ENCODE data around the gene CADM2.

Gene CADM2

DNA sequence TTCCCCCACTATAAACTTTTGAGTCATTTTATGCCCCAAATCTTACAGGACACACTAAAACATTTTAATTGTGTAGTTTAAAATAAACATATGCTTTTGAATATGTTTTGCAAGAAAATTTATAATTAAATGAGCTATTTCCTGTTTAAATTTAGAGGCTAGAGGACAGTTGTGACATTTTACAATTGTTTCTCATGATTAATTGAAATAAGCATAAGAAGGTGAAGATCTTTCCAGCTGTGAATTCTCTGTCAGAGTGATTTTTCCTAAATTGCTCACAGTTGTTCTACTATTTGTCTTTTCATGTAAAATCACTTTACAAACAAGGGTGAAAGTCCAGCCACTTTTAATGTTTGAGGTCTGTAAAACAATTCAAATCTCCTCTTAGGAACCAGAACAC is 892.3 kb downstream of the CADM2 start:
- Histone ChIP-seq H3K36me3 (ENCODE audit: control insufficient read depth, insufficient read depth, low read length) (no peaks in the 10 kb centered on the region), H3K9ac (ENCODE audit: low read length) (no peak overlapping the region), H3K27ac (ENCODE audit: low read depth, low read length) (no peak overlapping the region), H3K4me3 (ENCODE audit: low read length) (no peak overlapping the region), H3K4me1 (ENCODE audit: control insufficient read depth, insufficient read depth, low read length) (no peaks in the 10 kb centered on the region), H3K27me3 (ENCODE audit: control insufficient read depth, insufficient read depth, low read length) (no peaks in the 10 kb centered on the region)

DNA sequence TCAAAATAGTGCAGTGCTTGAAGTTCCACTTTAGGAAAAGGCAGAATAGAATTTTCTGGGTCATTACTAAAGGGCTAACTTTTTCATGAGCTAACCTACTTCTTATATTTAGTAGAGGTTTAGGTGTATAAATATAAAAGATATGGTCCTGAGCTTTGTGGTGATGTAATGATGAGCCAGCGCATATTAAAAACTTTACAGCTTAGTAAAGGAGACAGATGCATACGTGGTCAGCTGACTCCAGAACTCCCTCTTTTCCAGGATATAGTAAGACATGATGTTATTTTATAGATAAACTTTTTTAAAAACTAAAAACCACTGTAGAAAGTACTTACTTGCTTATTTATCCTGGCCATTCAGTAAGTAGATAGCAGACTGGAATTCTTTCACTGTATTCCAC is 895.0 kb downstream of the CADM2 start:
- Histone ChIP-seq H3K4me3 (ENCODE audit: low read length) (no peak overlapping the region), H3K9ac (ENCODE audit: low read length) (no peak overlapping the region), H3K27ac (ENCODE audit: low read depth, low read length) (no peak overlapping the region), H3K4me1 (ENCODE audit: control insufficient read depth, insufficient read depth, low read length) (no peaks in the 10 kb centered on the region), H3K27me3 (ENCODE audit: control insufficient read depth, insufficient read depth, low read length) (no peaks in the 10 kb centered on the region), H3K36me3 (ENCODE audit: control insufficient read depth, insufficient read depth, low read length) (no peaks in the 10 kb centered on the region)

DNA sequence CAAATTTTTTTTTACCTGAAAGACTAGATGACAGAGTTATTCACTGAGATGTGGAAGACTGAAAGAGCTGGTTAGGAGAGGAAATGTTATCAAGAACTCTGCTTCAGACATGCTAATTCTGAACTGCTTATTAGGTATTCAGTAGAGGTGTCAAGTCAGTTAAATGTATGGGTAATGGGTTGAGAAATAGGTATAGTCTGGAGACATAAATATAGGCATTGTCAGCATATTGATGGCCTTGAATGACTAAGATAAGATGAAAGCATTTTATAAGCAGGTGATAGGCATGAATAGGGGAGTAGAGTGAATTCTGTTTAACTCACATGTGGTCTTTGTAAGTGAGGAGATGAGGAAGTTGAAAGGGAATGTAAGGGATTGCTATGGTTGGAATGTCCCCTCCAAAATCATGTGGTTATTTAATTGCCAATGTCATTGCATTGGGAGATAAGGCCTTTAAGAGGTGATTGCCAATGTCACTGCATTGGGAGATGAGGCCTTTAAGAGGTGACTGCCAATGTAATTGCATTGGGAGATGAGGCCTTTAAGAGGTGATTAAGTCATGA is 904.2 kb downstream of the CADM2 start:
- no peaks in the 10 kb centered on the region for H3K4me1 ChIP-seq (ENCODE audit: control insufficient read depth, insufficient read depth, low read length)
- H3K36me3 ChIP-seq (ENCODE audit: control insufficient read depth, insufficient read depth, low read length) = no peaks in the 10 kb centered on the region
- no peaks in the 10 kb centered on the region for H3K27me3 ChIP-seq (ENCODE audit: control insufficient read depth, insufficient read depth, low read length)
- no peak overlapping the region for H3K4me3 ChIP-seq (ENCODE audit: low read length)
- no peak overlapping the region for H3K9ac ChIP-seq (ENCODE audit: low read length)
- H3K27ac ChIP-seq (ENCODE audit: low read depth, low read length) = no peak overlapping the region

DNA sequence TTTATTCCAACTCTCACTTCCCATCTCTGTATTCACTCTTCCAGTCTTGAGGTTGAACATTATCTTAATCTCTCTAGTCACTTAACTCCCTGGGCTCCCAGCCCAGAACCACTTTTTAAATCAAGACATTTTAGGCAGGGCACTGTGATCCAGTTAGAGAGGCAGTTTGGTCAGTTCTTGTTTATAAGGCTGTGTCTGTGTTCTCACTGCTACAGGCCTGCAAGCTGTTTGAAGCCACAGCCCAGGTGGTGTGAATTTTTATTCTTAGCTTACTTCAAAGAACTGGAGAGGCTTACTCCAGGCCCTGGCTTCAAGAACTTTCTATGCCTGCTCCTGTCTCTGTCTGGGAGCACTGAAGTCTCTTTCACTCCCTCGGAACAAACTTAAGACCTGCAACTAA is 906.1 kb downstream of the CADM2 start:
- H3K4me1 ChIP-seq (ENCODE audit: control insufficient read depth, insufficient read depth, low read length) = no peaks in the 10 kb centered on the region
- H3K36me3 ChIP-seq (ENCODE audit: control insufficient read depth, insufficient read depth, low read length) = no peaks in the 10 kb centered on the region
- H3K27me3 ChIP-seq (ENCODE audit: control insufficient read depth, insufficient read depth, low read length) = no peaks in the 10 kb centered on the region
- H3K4me3 ChIP-seq (ENCODE audit: low read length) = no peak overlapping the region
- H3K27ac ChIP-seq (ENCODE audit: low read depth, low read length) = no peak overlapping the region
- H3K9ac ChIP-seq (ENCODE audit: low read length) = no peak overlapping the region

DNA sequence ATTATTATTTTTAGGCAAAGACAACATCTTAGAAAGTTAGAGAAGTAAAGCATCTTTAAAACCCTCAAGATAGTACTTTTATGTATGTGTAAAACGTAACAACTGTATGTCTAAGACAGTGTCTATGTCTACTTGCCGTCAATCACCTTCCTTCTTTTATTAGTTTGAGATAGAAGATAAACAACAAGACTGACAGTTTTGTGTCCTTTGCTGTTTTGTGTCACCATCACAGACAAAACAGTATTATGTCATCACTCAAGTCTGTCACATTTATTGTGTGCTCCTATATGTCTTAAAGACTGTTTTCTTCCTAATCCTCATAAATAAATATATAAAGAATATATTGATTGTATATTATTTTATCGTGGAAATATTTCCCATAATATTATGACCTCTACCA is 908.3 kb downstream of the CADM2 start:
- Histone ChIP-seq H3K36me3 (ENCODE audit: control insufficient read depth, insufficient read depth, low read length) (no peaks in the 10 kb centered on the region), H3K27me3 (ENCODE audit: control insufficient read depth, insufficient read depth, low read length) (no peaks in the 10 kb centered on the region), H3K27ac (ENCODE audit: low read depth, low read length) (no peak overlapping the region), H3K9ac (ENCODE audit: low read length) (no peak overlapping the region), H3K4me1 (ENCODE audit: control insufficient read depth, insufficient read depth, low read length) (no peaks in the 10 kb centered on the region), H3K4me3 (ENCODE audit: low read length) (no peak overlapping the region)

DNA sequence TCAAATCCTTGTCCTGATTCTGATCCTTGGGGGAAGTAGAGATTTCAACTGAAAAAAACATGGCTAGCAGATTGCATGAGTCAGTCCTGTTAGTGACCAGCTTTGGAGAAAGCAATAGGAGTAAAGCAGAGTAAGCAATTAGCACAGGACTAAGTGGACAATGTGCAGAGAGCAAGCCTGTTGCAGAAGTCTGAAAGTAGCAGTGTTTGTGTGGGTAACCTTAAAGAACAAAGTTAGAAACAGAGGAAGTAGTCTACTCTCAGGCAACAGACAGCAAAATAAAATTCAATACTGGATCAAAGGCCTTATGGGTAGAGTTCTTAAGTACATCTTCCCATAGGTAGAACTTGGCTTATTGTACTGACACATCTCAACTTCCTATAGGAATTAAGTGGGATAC is 916.8 kb downstream of the CADM2 start:
- Histone ChIP-seq H3K36me3 (ENCODE audit: control insufficient read depth, insufficient read depth, low read length) (no peaks in the 10 kb centered on the region), H3K27me3 (ENCODE audit: control insufficient read depth, insufficient read depth, low read length) (no peaks in the 10 kb centered on the region)

DNA sequence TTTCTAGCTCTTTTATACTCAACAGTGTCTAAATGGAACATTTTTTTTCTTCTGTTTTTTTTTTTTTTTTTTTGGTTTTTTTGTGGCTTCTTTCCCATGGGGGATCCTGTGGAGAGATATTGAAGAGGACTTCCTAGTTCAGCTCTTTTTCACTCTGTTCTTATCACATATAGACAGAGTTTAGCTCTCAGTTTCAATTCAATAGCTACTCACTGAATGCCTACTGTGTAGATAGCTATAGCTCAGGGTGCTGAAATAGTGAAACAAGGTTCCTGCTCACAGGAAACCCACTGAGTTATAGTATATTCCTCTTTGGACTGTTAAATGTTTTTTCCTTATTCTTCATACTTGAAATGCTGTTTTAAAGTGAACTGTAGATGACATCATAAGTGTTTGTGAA is 918.8 kb downstream of the CADM2 start:
- Histone ChIP-seq H3K27me3 (ENCODE audit: control insufficient read depth, insufficient read depth, low read length) (no peaks in the 10 kb centered on the region), H3K9ac (ENCODE audit: low read length) (no peak overlapping the region), H3K27ac (ENCODE audit: low read depth, low read length) (no peak overlapping the region), H3K4me1 (ENCODE audit: control insufficient read depth, insufficient read depth, low read length) (peaks cover 2% of the 10 kb centered on the region), H3K36me3 (ENCODE audit: control insufficient read depth, insufficient read depth, low read length) (no peaks in the 10 kb centered on the region), H3K4me3 (ENCODE audit: low read length) (no peak overlapping the region)

More for the DNA sequence above, 916.8 kb downstream of the CADM2 start:
- Histone ChIP-seq H3K27ac (ENCODE audit: low read depth, low read length) (no peak overlapping the region), H3K4me3 (ENCODE audit: low read length) (no peak overlapping the region), H3K4me1 (ENCODE audit: control insufficient read depth, insufficient read depth, low read length) (no peaks in the 10 kb centered on the region), H3K9ac (ENCODE audit: low read length) (no peak overlapping the region)

DNA sequence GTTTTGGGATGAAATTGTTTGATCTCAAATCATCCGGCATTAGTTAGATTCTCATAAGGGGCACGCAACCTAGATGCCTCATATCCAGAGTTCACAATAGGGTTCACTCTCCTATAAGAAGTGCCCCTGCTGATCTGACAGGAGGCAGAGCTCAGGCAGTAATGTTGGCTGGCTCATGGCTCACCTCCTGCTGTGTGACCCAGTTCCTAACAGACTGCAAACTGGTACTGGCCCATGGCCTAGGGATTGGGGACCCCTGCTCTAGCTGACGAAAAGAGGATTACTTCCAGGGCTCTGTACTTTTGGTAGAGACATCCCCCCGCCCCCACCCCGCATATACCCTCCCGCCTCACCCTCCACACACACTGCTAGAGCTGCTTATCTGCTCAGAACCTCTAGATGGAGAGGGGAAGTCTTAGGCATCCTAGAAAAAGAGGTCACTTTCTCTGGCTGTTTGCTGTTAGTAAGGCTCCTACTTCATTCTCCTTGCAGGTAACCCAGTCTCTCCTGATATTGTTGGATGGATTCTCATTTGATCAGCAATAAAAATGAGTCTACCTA is 923.1 kb downstream of the CADM2 start:
- no peak overlapping the region for H3K27ac ChIP-seq (ENCODE audit: low read depth, low read length)
- H3K4me1 ChIP-seq (ENCODE audit: control insufficient read depth, insufficient read depth, low read length) = peaks cover 4% of the 10 kb centered on the region
- no peaks in the 10 kb centered on the region for H3K36me3 ChIP-seq (ENCODE audit: control insufficient read depth, insufficient read depth, low read length)
- no peak overlapping the region for H3K4me3 ChIP-seq (ENCODE audit: low read length)
- H3K9ac ChIP-seq (ENCODE audit: low read length) = no peak overlapping the region
- no peaks in the 10 kb centered on the region for H3K27me3 ChIP-seq (ENCODE audit: control insufficient read depth, insufficient read depth, low read length)

DNA sequence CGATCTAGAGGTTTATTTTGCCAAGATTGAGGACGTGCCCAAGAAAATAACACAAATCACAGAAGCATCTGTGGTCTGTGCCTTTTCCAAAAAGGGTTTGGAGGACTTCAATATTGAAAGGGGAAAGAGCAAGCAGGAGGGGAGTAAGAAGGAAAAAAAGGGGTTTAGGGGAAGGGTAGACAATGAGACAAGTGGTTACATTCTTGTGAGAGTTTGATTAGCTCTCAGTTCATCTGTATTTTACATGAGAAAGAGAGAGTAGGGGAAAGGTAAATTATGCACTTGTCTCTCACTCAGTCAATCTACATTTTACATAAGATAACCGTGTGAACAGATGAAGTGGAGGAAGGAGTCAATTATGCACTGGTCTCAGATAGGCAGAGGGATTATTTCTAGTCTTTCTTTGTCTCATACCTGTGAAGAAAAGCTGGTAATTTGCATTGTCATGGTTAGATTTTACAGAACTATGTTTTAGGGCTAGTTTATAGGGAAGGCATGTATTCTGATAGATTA is 931.3 kb downstream of the CADM2 start:
- Histone ChIP-seq H3K36me3 (ENCODE audit: control insufficient read depth, insufficient read depth, low read length) (no peaks in the 10 kb centered on the region), H3K9ac (ENCODE audit: low read length) (no peak overlapping the region), H3K27me3 (ENCODE audit: control insufficient read depth, insufficient read depth, low read length) (no peaks in the 10 kb centered on the region), H3K4me3 (ENCODE audit: low read length) (no peak overlapping the region), H3K4me1 (ENCODE audit: control insufficient read depth, insufficient read depth, low read length) (no peaks in the 10 kb centered on the region), H3K27ac (ENCODE audit: low read depth, low read length) (no peak overlapping the region)

DNA sequence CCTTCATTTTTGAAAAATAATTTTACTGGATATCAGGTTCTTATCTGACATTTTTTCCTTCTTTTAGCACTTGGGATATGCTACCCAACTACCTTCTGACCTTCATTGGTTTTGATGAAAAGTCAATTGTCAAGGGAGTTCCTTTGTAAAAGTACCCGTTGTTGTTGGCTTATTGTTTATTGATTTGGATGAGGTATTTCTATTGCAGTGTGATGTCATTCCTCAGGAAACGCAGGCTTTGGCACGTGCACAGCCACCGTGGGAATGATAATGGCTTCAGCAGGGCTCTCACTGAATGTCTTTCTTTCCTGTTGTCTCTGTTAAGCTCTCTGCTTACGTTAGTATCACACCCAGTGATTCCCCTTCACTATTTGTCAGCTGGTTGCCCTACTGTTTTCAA is 944.6 kb downstream of the CADM2 start:
- H3K27ac ChIP-seq (ENCODE audit: low read depth, low read length) = no peak overlapping the region
- no peaks in the 10 kb centered on the region for H3K27me3 ChIP-seq (ENCODE audit: control insufficient read depth, insufficient read depth, low read length)
- no peaks in the 10 kb centered on the region for H3K4me1 ChIP-seq (ENCODE audit: control insufficient read depth, insufficient read depth, low read length)
- no peaks in the 10 kb centered on the region for H3K36me3 ChIP-seq (ENCODE audit: control insufficient read depth, insufficient read depth, low read length)
- no peak overlapping the region for H3K9ac ChIP-seq (ENCODE audit: low read length)
- no peak overlapping the region for H3K4me3 ChIP-seq (ENCODE audit: low read length)

DNA sequence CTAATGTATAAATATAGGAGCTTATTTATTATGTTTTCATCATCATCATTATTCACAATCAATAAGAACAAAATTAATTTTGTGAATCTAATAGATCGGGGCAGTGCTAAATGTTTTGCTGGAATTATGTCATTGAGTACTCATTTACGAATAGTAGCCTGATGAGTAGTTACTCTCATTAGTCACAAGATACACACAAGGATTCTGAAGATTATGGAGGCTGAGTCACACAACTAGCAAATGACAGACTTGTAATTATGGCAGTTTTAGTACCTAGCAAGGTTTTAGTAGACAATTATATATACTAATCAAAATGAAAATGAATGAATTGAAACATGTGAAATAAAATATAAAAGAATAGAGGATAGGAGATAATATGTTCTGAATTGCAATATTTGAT is 954.2 kb downstream of the CADM2 start:
- Histone ChIP-seq H3K27me3 (ENCODE audit: control insufficient read depth, insufficient read depth, low read length) (no peaks in the 10 kb centered on the region), H3K9ac (ENCODE audit: low read length) (no peak overlapping the region), H3K4me1 (ENCODE audit: control insufficient read depth, insufficient read depth, low read length) (no peaks in the 10 kb centered on the region), H3K27ac (ENCODE audit: low read depth, low read length) (no peak overlapping the region), H3K36me3 (ENCODE audit: control insufficient read depth, insufficient read depth, low read length) (no peaks in the 10 kb centered on the region), H3K4me3 (ENCODE audit: low read length) (no peak overlapping the region)

DNA sequence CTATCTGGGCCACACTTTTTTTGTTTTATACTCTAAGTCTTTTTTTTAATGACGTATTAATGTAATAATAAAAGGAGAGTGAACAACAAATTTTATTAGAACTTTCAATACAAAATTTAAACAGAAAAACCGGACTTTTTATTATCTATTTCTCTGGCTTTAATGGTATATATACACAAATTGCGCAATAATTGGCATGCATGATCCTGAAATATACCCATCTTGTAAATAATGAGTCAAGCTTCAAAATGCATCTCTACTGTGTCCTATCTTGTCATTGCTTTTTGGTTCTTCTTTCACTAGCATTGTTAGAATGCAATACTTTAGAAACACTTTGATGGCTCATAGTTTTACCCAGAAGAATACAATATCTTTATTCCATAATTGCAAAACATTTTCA is 963.6 kb downstream of the CADM2 start:
- Histone ChIP-seq H3K9ac (ENCODE audit: low read length) (no peak overlapping the region), H3K27ac (ENCODE audit: low read depth, low read length) (no peak overlapping the region), H3K4me1 (ENCODE audit: control insufficient read depth, insufficient read depth, low read length) (no peaks in the 10 kb centered on the region)

DNA sequence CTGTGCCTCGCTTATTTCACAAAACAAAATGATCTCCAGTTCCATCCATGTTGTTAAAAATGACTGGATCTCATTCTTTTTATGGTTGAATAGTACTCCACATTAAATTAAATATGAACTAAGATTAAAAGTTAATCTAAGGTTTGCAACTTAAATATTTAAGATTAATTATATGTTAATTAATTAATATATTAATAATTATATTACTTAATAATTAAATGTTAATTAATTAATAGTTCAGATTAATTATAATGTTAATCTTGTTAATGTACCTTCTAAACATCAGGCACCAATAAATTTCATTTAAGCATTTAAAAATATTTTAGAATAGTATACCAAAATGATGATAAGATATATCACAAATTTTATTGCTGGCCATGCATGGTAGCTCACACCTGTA is 971.9 kb downstream of the CADM2 start:
- no peak overlapping the region for H3K9ac ChIP-seq (ENCODE audit: low read length)
- H3K36me3 ChIP-seq (ENCODE audit: control insufficient read depth, insufficient read depth, low read length) = no peaks in the 10 kb centered on the region
- H3K27me3 ChIP-seq (ENCODE audit: control insufficient read depth, insufficient read depth, low read length) = no peaks in the 10 kb centered on the region
- H3K4me1 ChIP-seq (ENCODE audit: control insufficient read depth, insufficient read depth, low read length) = no peaks in the 10 kb centered on the region
- H3K27ac ChIP-seq (ENCODE audit: low read depth, low read length) = no peak overlapping the region
- no peak overlapping the region for H3K4me3 ChIP-seq (ENCODE audit: low read length)

More for the DNA sequence above, 963.6 kb downstream of the CADM2 start:
- Histone ChIP-seq H3K27me3 (ENCODE audit: control insufficient read depth, insufficient read depth, low read length) (no peaks in the 10 kb centered on the region), H3K4me3 (ENCODE audit: low read length) (no peak overlapping the region), H3K36me3 (ENCODE audit: control insufficient read depth, insufficient read depth, low read length) (no peaks in the 10 kb centered on the region)
